Kidney epithelial cell (primary cell): Measurements from ENCODE around the gene PTCSC3. TPM values are rescaled to one million over a fixed set of nuclear protein-coding genes. Genes with fewer than 3 reads are reported as not detected.

Source experiments
- DNase-seq: peaks from one replicate; pipeline ENCODE4 v3.0.0-alpha.2; 2010; ENCODE audit warnings: low read depth
- H3K27me3 ChIP-seq: 2 replicates; pipeline ENCODE4 v1.6.0; 2011; ENCODE audit warnings: low read length; ENCODE audit not compliant: control insufficient read depth, insufficient read depth
- H3K36me3 ChIP-seq: 2 replicates; pipeline ENCODE4 v1.5.1; 2011; ENCODE audit warnings: low read length; ENCODE audit not compliant: control insufficient read depth, insufficient read depth
- H3K4me3 ChIP-seq: 2 replicates; pipeline ENCODE4 v1.5.1; 2011; ENCODE audit warnings: low read depth, mild to moderate bottlenecking, control low read depth, low read length
- total RNA-seq: library from RNA; depleted of rRNA; stranded (reverse); fragments of >200 nt; gene quantifications from 2 replicates; pipeline ENCODE4 v1.2.3, GENCODE V29; 2015
- TF ChIP-seq, protein P1 (sequence below): IDR thresholded peaks from 2 replicates; pipeline ENCODE4 v1.5.1; 2011; ENCODE audit warnings: mild to moderate bottlenecking, moderate library complexity, low read length, control low read depth, inconsistent platforms; ENCODE audit not compliant: insufficient read depth, poor library complexity, severe bottlenecking

PTCSC3 gene
- total RNA-seq, 1 donor from 2014 or later = not detected

DNA sequence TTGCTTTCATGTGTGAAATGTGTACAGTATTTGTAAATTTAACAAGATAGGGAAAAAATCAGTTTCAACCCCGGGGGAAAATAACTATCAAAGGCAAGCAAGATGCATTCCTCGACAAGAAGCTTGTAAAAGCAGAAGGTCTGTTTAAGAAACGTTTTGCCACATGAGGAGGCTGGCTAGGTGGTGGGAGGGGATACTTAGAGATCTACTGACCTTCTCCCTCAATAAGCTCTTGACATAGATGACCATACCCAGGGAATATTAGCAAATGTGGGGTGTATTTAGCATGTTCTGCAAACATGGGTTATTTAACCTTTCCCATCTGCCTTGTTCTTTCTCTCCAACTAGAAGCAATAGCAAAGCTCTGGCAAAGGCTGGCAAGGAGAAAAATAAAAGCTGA is 4.9 kb downstream of the PTCSC3 start:
- TF ChIP-seq, protein P1, sequence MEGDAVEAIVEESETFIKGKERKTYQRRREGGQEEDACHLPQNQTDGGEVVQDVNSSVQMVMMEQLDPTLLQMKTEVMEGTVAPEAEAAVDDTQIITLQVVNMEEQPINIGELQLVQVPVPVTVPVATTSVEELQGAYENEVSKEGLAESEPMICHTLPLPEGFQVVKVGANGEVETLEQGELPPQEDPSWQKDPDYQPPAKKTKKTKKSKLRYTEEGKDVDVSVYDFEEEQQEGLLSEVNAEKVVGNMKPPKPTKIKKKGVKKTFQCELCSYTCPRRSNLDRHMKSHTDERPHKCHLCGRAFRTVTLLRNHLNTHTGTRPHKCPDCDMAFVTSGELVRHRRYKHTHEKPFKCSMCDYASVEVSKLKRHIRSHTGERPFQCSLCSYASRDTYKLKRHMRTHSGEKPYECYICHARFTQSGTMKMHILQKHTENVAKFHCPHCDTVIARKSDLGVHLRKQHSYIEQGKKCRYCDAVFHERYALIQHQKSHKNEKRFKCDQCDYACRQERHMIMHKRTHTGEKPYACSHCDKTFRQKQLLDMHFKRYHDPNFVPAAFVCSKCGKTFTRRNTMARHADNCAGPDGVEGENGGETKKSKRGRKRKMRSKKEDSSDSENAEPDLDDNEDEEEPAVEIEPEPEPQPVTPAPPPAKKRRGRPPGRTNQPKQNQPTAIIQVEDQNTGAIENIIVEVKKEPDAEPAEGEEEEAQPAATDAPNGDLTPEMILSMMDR = no peak
- Histone ChIP-seq H3K36me3 (no peaks in the 10 kb centered on the region), H3K4me3 (no peak overlapping the region), H3K27me3 (no peaks in the 10 kb centered on the region)
- no peak for DNase-seq

DNA sequence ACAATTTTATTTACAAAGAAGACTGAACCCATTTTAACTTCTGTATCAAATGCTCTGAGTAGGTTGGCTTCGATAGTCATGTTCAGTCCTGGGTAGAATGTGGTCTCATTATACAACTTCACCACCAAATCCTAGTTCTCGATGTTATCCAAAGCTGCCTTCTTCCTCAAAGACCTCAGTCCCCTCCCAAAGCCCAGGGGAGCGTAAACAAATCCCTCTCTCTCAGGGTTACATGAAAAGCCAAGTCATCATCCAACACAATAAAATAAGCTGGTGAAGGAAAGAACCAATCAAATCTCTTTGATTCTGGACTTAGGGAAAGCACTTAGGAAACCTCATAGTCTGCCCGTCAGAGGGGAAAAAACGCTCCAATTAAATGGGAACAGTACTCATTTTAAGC is 9.1 kb downstream of the PTCSC3 start:
- H3K27me3 ChIP-seq = no peaks in the 10 kb centered on the region
- no peak overlapping the region for H3K4me3 ChIP-seq
- TF ChIP-seq, protein P1 = no peak
- no peaks in the 10 kb centered on the region for H3K36me3 ChIP-seq
- no peak for DNase-seq

DNA sequence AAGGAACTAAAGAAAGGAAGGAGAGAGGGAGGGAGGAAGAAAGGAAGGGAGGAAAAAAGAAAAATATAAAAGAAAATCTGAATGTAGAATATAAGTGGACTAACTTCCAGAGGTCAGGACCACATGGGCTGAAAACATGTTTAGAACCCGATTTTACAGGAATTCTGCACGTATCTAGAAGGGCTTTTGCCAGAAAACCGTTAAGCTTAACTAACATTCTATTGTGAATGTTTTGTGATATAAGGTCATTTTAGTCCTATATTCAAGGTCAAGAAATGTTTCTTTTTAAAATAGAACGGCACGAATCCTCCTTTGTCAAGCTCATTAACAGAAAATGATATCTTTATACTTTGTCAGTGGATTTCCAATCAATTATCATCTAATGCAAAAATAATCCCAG is 13.1 kb downstream of the PTCSC3 start:
- TF ChIP-seq, protein P1 = no peak
- Histone ChIP-seq H3K27me3 (no peaks in the 10 kb centered on the region), H3K36me3 (no peaks in the 10 kb centered on the region), H3K4me3 (no peak overlapping the region)
- DNase-seq = no peak

DNA sequence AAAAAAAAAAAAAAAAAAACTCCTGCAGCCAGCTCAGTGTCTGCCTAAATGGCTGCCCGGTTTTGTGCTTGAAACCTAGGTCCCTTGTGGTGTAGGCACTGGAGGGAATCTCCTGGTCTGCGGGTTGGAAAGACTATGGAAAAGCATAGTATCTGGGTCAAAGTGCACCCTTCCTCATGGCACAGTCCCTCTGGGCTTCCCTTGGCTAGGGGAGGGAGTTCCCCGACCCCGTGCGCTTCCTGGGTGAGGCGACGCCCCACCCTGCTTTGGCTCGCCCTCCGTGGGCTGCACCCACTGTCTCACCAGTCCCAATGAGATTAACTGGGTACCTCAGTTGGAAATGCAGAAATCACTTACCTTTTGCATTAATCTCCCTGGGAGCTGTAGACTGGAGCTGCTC is 14.3 kb downstream of the PTCSC3 start:
- DNase-seq = no peak
- Histone ChIP-seq H3K4me3 (no peak overlapping the region), H3K36me3 (no peaks in the 10 kb centered on the region), H3K27me3 (no peaks in the 10 kb centered on the region)
- TF ChIP-seq, protein P1 = no peak

DNA sequence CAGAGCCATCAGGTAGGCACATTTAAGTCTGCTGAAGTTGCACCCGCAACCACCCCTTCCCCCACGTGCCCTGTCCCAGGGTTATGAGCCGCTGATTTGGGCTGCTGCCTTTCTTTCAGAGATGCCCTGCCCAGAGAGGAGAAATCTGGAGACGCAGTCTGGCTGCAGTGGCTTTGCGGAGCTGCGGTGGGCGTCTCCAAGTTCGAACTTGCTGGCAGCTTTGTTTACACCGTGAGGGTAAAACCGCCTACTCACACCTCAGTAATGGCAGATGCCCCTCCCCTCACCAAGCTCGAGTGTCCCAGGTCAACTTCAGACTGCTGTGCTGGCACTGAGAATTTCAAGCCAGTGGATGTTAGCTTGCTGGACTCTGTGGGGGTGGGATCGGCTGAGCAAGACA is 14.7 kb downstream of the PTCSC3 start:
- Histone ChIP-seq H3K4me3 (no peak overlapping the region), H3K27me3 (no peaks in the 10 kb centered on the region), H3K36me3 (no peaks in the 10 kb centered on the region)
- TF ChIP-seq, protein P1 = no peak
- no peak for DNase-seq

DNA sequence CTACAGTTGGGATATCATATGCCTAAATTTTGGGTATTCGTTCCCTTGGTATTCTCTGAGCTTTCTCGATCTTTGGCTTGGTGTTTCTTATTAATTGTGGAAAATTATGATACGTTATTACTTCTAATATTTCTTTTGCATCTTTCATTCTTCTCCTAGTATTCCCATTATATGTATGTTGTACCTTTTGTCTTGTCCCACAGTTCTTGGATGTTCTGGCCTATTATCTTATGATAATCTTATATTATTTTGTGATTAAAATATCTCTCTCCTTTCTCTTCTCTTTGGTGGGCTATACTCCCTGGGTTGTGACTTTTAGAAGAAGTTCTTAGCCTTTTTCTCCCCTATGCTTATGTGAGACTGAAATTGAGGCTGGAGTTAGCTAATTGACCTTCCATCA is 25.2 kb downstream of the PTCSC3 start:
- Histone ChIP-seq H3K36me3 (no peaks in the 10 kb centered on the region), H3K4me3 (no peak overlapping the region), H3K27me3 (no peaks in the 10 kb centered on the region)
- DNase-seq = no peak
- TF ChIP-seq, protein P1 = no peak
